Adrenal gland (tissue), 12 donors: ENCODE results near the gene KRTAP10-12. TPM values are rescaled to one million over a fixed set of nuclear protein-coding genes. Genes with fewer than 3 reads are reported as not detected.
A peak's percentile ranks its signal among the peaks of the same experiment; 100 is the strongest.
"Not testable (repeated sequence)": the region's sequence is repeated elsewhere in the genome, so short reads cannot be mapped to it uniquely, and the experiment has no call there.

ENCODE experiments used
- DNase-seq, 7 donors: peaks; one replicate each; pipeline ENCODE4 v3.0.0-alpha.2; 2019 to 2020
- H3K27ac ChIP-seq, 5 donors: fragments of 200-600 bp; sonication (generic) in 4 of 5; 1 replicate in 3 of 5; 2 replicates in 2 of 5; pipeline versions ENCODE4 v1.5.1 to v1.8.0; 2016 to 2020; ENCODE audit warnings: mild to moderate bottlenecking in 1 of 5
- H3K27me3 ChIP-seq: fragments of 200-600 bp; 2 replicates; pipeline ENCODE4 v1.8.0; 2021
- H3K36me3 ChIP-seq, 2 donors: fragments of 200-600 bp; replicated peaks in 1 of 2; 1 replicate in 1 of 2; 2 replicates in 1 of 2; pipeline versions ENCODE4 v1.5.1 to v1.8.0; 2018 to 2022
- H3K4me1 ChIP-seq, 2 donors: fragments of 200-600 bp; replicated peaks in 1 of 2; 1 replicate in 1 of 2; 2 replicates in 1 of 2; pipeline versions ENCODE4 v1.5.1 to v1.8.0; 2018 to 2021
- H3K4me3 ChIP-seq, 4 donors: fragments of 200-600 bp; sonication (generic) in 3 of 4; one replicate each; pipeline ENCODE4 v1.5.1; 2016 to 2018
- H3K9me3 ChIP-seq, 3 donors: fragments of 200-600 bp; sonication (generic) in 1 of 3; replicated peaks in 1 of 3; 1 replicate in 2 of 3; 2 replicates in 1 of 3; pipeline versions ENCODE4 v1.5.1 to v1.8.0; 2016 to 2021
- POLR2A ChIP-seq, 2 donors: fragments of 450-650 bp; IDR thresholded peaks; one replicate each; pipeline ENCODE4 v1.6.1; 2017; ENCODE audit warnings: antibody characterized with exemption in 2 of 2, mild to moderate bottlenecking in 2 of 2, moderate library complexity in 1 of 2
- WGBS, 4 donors: extraction: QIAGEN DNeasy Blood & Tissue Kit in 2 of 4; methylation state at CpG; one replicate each; pipeline versions ENCODE4 v1.1.5 to v1.1.7; 2013 to 2017; 5-methylcytosine and 5-hydroxymethylcytosine counted together
- intact Hi-C, 2 donors: fragments of 100-400 bp; cut with DNase I; formaldehyde crosslinking; loops; one replicate each; pipeline versions ENCODE4 v1.14.1 to v1.15.0; 2022 to 2023
- polyA plus RNA-seq, 3 donors: library from polyadenylated mRNA; stranded (reverse); fragments of 200-250 nt in 2 of 3; fragments of 350-450 nt in 1 of 3; fragmentation: Illumina TruSeq in 1 of 3; extraction: RNeasy Lipid Tissue Mini Kit (QIAGEN cat#74804) in 1 of 3; gene quantifications; one replicate each; pipeline ENCODE4 v1.2.3, GENCODE V29; 2013 to 2014
- total RNA-seq, 9 donors: library from RNA; depleted of rRNA in 4 of 9; stranded (reverse); fragments of >200 nt in 4 of 9; fragments of 120-200 nt in 1 of 9; fragmentation: NEBNext Ultra II Directional in 1 of 9; extraction: Animal tissue kit (Norgen Biotek cat#: 25700) in 1 of 9; gene quantifications; one replicate each; pipeline versions ENCODE4 v1.1.0 to v1.2.4, GENCODE V29; 2013 to 2023
- TF ChIP-seq, protein P1 (sequence below), 6 experiments: fragments of 450-650 bp in 4 of 6; fragments of 200-600 bp in 2 of 6; sonication (generic) in 1 of 6; IDR thresholded peaks; 1 replicate in 5 of 6; 2 replicates in 1 of 6; pipeline versions ENCODE4 v1.5.1 to v1.8.0; 2016 to 2021; ENCODE audit warnings: antibody characterized with exemption in 6 of 6, mild to moderate bottlenecking in 2 of 6, moderate library complexity in 1 of 6
- donor health status: healthy with polysubstance abuse.
- donor health status: Bipolar disorder and iron deficiency.
- donor health status: DM: yes; HTN: yes; CAD: no.
- donor health status: DM: no; HTN: no; CAD: no.
- donor health status: DM: no; HTN: no; CAD: no.
- donor health status: DM: yes; HTN: yes; CAD: no.

The KRTAP10-12 gene
- total and polyA plus RNA-seq, 12 donors: not detected

DNA sequence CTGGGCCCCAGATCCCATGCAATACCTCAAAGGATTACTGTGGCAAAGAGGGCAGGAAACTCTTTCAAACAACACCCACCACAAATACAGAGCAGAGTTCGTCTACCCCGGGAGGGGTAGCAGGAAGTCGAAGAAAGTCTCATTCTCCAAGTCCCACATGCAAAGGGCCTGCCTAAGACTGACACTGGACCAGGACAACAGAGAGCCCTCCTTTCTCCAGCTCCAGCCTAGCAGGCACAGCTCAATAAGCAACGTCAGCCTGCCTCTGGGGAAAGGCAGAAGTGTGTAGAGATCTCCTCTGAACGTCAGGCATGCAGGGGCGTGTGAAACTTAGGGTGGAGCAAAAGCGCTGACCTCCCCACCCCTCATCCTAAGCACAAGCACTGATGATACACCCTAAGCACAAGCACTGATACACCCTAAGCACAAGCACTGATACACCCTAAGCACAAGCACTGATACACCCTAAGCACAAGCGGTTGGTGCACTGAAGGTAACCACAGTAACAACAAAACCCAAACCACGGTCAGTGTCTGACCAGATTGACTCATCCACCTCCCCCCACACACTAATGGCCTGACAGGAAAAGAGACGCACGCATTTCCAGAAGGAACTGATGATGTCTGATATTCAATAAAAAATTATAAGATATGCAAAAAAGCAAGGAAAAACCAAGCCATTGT, 37.9 kb upstream of the KRTAP10-12 start:
- DNase-seq: no peak
- H3K36me3 ChIP-seq: no peaks in the 10 kb centered on the region
- TF ChIP-seq POLR2A (IDR thresholded peaks at IDR 0.05): no peak
- TF ChIP-seq, protein P1, sequence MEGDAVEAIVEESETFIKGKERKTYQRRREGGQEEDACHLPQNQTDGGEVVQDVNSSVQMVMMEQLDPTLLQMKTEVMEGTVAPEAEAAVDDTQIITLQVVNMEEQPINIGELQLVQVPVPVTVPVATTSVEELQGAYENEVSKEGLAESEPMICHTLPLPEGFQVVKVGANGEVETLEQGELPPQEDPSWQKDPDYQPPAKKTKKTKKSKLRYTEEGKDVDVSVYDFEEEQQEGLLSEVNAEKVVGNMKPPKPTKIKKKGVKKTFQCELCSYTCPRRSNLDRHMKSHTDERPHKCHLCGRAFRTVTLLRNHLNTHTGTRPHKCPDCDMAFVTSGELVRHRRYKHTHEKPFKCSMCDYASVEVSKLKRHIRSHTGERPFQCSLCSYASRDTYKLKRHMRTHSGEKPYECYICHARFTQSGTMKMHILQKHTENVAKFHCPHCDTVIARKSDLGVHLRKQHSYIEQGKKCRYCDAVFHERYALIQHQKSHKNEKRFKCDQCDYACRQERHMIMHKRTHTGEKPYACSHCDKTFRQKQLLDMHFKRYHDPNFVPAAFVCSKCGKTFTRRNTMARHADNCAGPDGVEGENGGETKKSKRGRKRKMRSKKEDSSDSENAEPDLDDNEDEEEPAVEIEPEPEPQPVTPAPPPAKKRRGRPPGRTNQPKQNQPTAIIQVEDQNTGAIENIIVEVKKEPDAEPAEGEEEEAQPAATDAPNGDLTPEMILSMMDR (IDR thresholded peaks at IDR 0.05): no peak
- H3K4me3 ChIP-seq: no peak overlapping the region
- H3K27ac ChIP-seq: no peak overlapping the region
- no peaks in the 10 kb centered on the region for H3K4me1 ChIP-seq
- peaks cover 3% of the 10 kb centered on the region for H3K27me3 ChIP-seq
- intact Hi-C loops: no loop called here
- no peaks in the 10 kb centered on the region for H3K9me3 ChIP-seq
- 49 to 66% (median 58%) methylated on average over 11 of the region's 11 CpGs for WGBS, 4 donors

GRCh38 chr21:44661567-44661966, 35.4 kb upstream of the KRTAP10-12 start:
- intact Hi-C loops, H3K9me3 ChIP-seq, H3K27ac ChIP-seq, H3K4me1 ChIP-seq, H3K4me3 ChIP-seq, H3K27me3 ChIP-seq, H3K36me3 ChIP-seq: not testable (repeated sequence)
- WGBS, 4 donors: 37 to 55% (median 44%) methylated on average over 7 of the region's 7 CpGs
- peak in 1 of 7 donors; percentile 3 for DNase-seq

- intact Hi-C loops: no loop called here
- no peaks in the 10 kb centered on the region for H3K27me3 ChIP-seq
- no peaks in the 10 kb centered on the region for H3K36me3 ChIP-seq
- H3K27ac ChIP-seq: no peak overlapping the region
- DNase-seq: peak in 1 of 7 donors; percentile 23
- 73 to 79% (median 76%) methylated on average over 4 to 5 of the region's 5 CpGs for WGBS, 4 donors
- no peaks in the 10 kb centered on the region for H3K4me1 ChIP-seq
- TF ChIP-seq, protein P1 (IDR thresholded peaks at IDR 0.05): no peak
- TF ChIP-seq POLR2A (IDR thresholded peaks at IDR 0.05): no peak
- H3K4me3 ChIP-seq: no peak overlapping the region
- H3K9me3 ChIP-seq: no peaks in the 10 kb centered on the region
Measured at GRCh38 chr21:44664691-44665090, 32.3 kb upstream of the KRTAP10-12 start.

DNA sequence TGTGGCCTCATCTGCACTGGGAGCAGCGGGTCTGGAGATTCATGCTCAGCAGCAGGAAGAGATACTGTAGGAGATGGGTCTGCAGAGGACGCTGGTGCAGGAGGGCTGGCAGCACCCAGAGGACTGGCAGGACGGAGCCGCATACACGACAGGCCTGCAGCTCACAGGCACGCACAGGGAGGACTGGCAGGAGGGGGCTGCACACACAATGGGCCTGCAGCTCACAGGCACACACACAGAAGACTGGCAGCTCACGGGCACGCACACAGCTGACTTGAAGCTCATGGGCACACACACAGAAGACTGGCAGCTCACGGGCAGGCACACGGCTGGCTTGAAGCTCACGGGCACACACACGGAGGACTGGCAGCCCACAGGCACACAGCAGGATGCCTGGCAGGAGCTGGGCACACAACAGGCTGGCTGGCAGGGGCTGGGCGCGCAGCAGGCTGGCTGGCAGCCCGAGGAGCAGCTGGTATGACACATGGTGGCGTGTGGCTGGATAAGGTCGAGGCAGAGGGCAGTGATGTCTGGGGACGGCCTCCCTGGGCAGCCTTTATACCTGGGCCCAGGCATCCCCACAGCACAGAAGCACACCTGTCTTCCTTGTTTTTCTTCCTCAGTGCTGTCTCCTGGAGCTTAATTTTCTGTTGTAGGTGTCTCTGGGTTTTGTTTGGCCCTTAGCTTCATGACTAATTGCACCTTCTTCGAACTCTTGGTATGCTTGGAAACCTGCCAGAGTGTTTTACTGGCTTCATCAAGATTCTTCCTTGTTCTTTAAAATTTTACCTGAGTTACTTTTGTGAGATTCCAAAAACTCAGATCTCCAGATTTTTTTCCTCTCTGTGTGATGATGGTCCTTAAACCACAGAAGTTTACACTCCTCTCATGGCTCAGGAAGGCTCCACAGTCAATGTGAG, 30.3 kb upstream of the KRTAP10-12 start, which contains the start of gene KRTAP12-2:
Gene KRTAP12-2, minus strand, starts transcription at position 527 of the 920 bp plus-strand sequence. Its CDS starts 41 bp downstream, at position 486.
- TF ChIP-seq, protein P1 (IDR thresholded peaks at IDR 0.05): no peak
- no peak for TF ChIP-seq POLR2A (IDR thresholded peaks at IDR 0.05)
- no peaks in the 10 kb centered on the region for H3K4me1 ChIP-seq
- no peaks in the 10 kb centered on the region for H3K9me3 ChIP-seq
- no peaks in the 10 kb centered on the region for H3K27me3 ChIP-seq
- no peak within 1 kb of the TSS for H3K27ac ChIP-seq
- WGBS, 4 donors: 53 to 83% (median 68%) methylated on average over 8 to 19 of the region's 19 CpGs
- H3K36me3 ChIP-seq: no peaks in the 10 kb centered on the region
- intact Hi-C loops: no loop called here
- no peak for DNase-seq
- H3K4me3 ChIP-seq: no peak within 1 kb of the TSS
